Gastroesophageal sphincter (tissue), 3 donors: ENCODE measurements around the gene TMEM123.

ENCODE experiments used
- CTCF ChIP-seq, 4 experiments: fragments of 200-600 bp in 2 of 4; fragments of 450-650 bp in 2 of 4; sonication (generic) in 1 of 4; IDR thresholded peaks; one replicate each; pipeline ENCODE4 v1.5.1; 2017 to 2019; ENCODE audit warnings: antibody characterized with exemption in 4 of 4, mild to moderate bottlenecking in 2 of 4, moderate library complexity in 2 of 4
- EP300 ChIP-seq: sonication (generic); formaldehyde crosslinking; IDR thresholded peaks from one replicate; pipeline ENCODE4 v1.6.1; 2017; ENCODE audit warnings: antibody characterized with exemption, mild to moderate bottlenecking
- POLR2A ChIP-seq, 2 donors: fragments of 450-650 bp; IDR thresholded peaks; one replicate each; pipeline ENCODE4 v1.6.1; 2017; ENCODE audit warnings: antibody characterized with exemption in 2 of 2, mild to moderate bottlenecking in 2 of 2, moderate library complexity in 1 of 2
- POLR2AphosphoS5 ChIP-seq: sonication (generic); formaldehyde crosslinking; IDR thresholded peaks from one replicate; pipeline ENCODE4 v1.6.1; 2017; ENCODE audit warnings: antibody characterized with exemption

GRCh38 chr11:102408339-102408738 is 44.2 kb downstream of the TMEM123 start:
- TF ChIP-seq CTCF (IDR thresholded peaks at IDR 0.05) (no peak), POLR2AphosphoS5 (no peak), POLR2A (IDR thresholded peaks at IDR 0.05) (no peak), EP300 (no peak)
